Pancreas (tissue), 10 donors: ENCODE results near the gene COL6A1. TPM values are rescaled to one million over a fixed set of nuclear protein-coding genes. Genes with fewer than 3 reads are reported as not detected.
A peak's percentile ranks its signal among the peaks of the same experiment; 100 is the strongest.

Experiments
- ATAC-seq, 4 donors: fragments of 200-7000 bp; cut with Tn5 transposase; one replicate each; pipeline versions ENCODE4 v1.8.0 to v1.9.1; 2020; ENCODE audit warnings: mild to moderate bottlenecking in 4 of 4, moderate library complexity in 4 of 4
- DNase-seq, 6 donors: peaks; one replicate each; pipeline ENCODE4 v3.0.0-alpha.2; 2020
- FAIRE-seq: peaks from 2 replicates; lab custom pipeline; 2012; peaks lifted over from hg19 to GRCh38; lab: Jason Lieb, UNC
- H3K27ac ChIP-seq, 4 donors: fragments of 200-600 bp; sonication (generic); 1 replicate in 3 of 4; 2 replicates in 1 of 4; pipeline versions ENCODE4 v1.5.0 to v1.8.0; 2020
- H3K27me3 ChIP-seq, 4 donors: fragments of 200-600 bp; one replicate each; pipeline ENCODE4 v1.8.0; 2021
- H3K36me3 ChIP-seq, 3 donors: fragments of 200-600 bp; sonication (generic) in 1 of 3; one replicate each; pipeline versions ENCODE4 v1.5.0 to v1.8.0; 2020 to 2021
- H3K4me1 ChIP-seq, 3 donors: fragments of 200-600 bp; one replicate each; pipeline ENCODE4 v1.8.0; 2021
- H3K4me3 ChIP-seq, 4 donors: fragments of 200-600 bp; sonication (generic) in 2 of 4; one replicate each; pipeline versions ENCODE4 v1.5.0 to v1.8.0; 2020 to 2021
- H3K9me3 ChIP-seq, 4 donors: fragments of 200-600 bp; one replicate each; pipeline ENCODE4 v1.8.0; 2021
- WGBS, 2 donors: extraction: QIAGEN DNeasy Blood & Tissue Kit; methylation state at CpG; one replicate each; pipeline ENCODE4 v1.1.7; 2013; 5-methylcytosine and 5-hydroxymethylcytosine counted together
- intact Hi-C, 3 donors: fragments of 100-400 bp; cut with DNase I; formaldehyde crosslinking; loops; one replicate each; pipeline versions ENCODE4 v1.11.1 to v1.14.2; 2022
- polyA plus RNA-seq, 2 donors: library from polyadenylated mRNA; stranded (reverse); fragments of 200-250 nt; gene quantifications; one replicate each; pipeline ENCODE4 v1.2.3, GENCODE V29; 2013
- total RNA-seq, 6 donors: library from RNA; stranded (reverse); fragmentation: NEBNext Ultra II Directional in 4 of 6; extraction: Animal tissue kit (Norgen Biotek cat#: 25700) in 4 of 6; gene quantifications; one replicate each; pipeline versions ENCODE4 v1.2.1 to v1.2.4, GENCODE V29; 2021 to 2023
- TF ChIP-seq, protein P1 (sequence below), 4 donors: fragments of 200-600 bp; sonication (generic) in 3 of 4; IDR thresholded peaks; one replicate each; pipeline versions ENCODE4 v1.5.0 to v1.8.0; 2021; ENCODE audit warnings: antibody characterized with exemption in 4 of 4
- donor health status: healthy with polysubstance abuse.
- donor health status: DM: no; HTN: no; CAD: no; lungs with moderate emphysema.
- donor health status: DM: no; HTN: no; CAD: no.
- donor health status: control.
- donor health status: control.
- donor health status: Bipolar disorder and iron deficiency.
- donor health status: DM: yes; HTN: yes; CAD: no.
- donor health status: DM: no; HTN: no; CAD: no.
- donor health status: DM: no; HTN: no; CAD: no.
- donor health status: DM: yes; HTN: yes; CAD: no.

Gene COL6A1
- total and polyA plus RNA-seq, 8 donors: 22.9 to 131 (median 61.2) TPM

DNA sequence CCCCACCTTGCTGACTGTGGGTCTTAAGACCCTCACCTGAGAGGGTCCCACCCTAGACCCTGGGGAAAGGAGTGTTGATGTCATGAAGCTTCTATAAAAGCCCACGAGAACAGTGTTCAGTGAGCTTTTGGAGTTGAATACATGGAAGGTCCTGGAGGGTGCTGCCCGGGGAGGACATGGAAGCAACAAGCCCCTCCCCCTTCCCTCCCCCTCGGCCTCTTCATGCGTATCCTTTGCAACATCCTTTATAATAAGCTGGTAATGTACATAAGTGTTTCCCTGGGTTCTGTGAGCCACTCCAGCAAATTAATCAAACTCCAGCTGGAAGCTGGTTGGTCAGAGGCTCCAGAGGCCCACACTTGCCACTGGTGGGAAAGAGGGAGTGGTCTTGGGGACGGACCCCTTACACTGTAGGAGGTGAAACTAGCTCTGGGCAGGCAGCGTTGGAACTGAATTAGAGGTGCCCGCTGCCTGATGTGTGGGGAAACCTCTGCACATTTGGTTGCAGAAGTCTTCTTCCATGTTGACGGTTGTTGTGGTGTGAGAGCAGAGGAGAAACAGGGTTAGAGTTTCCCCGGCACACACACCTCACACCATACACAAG is 14.7 kb upstream of the COL6A1 start:
- 54 to 57% methylated on average over 9 of the region's 9 CpGs for WGBS, 2 donors
- Histone ChIP-seq H3K36me3 (no peaks in the 10 kb centered on the region), H3K4me1 (no peaks in the 10 kb centered on the region), H3K4me3 (no peak overlapping the region), H3K9me3 (no peaks in the 10 kb centered on the region), H3K27me3 (no peaks in the 10 kb centered on the region), H3K27ac (no peak overlapping the region)
- DNase-seq (no peak), ATAC-seq (no peak), FAIRE-seq (no peak)
- TF ChIP-seq, protein P1, sequence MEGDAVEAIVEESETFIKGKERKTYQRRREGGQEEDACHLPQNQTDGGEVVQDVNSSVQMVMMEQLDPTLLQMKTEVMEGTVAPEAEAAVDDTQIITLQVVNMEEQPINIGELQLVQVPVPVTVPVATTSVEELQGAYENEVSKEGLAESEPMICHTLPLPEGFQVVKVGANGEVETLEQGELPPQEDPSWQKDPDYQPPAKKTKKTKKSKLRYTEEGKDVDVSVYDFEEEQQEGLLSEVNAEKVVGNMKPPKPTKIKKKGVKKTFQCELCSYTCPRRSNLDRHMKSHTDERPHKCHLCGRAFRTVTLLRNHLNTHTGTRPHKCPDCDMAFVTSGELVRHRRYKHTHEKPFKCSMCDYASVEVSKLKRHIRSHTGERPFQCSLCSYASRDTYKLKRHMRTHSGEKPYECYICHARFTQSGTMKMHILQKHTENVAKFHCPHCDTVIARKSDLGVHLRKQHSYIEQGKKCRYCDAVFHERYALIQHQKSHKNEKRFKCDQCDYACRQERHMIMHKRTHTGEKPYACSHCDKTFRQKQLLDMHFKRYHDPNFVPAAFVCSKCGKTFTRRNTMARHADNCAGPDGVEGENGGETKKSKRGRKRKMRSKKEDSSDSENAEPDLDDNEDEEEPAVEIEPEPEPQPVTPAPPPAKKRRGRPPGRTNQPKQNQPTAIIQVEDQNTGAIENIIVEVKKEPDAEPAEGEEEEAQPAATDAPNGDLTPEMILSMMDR (IDR thresholded peaks at IDR 0.05): no peak
- intact Hi-C loops: no loop called here

DNA sequence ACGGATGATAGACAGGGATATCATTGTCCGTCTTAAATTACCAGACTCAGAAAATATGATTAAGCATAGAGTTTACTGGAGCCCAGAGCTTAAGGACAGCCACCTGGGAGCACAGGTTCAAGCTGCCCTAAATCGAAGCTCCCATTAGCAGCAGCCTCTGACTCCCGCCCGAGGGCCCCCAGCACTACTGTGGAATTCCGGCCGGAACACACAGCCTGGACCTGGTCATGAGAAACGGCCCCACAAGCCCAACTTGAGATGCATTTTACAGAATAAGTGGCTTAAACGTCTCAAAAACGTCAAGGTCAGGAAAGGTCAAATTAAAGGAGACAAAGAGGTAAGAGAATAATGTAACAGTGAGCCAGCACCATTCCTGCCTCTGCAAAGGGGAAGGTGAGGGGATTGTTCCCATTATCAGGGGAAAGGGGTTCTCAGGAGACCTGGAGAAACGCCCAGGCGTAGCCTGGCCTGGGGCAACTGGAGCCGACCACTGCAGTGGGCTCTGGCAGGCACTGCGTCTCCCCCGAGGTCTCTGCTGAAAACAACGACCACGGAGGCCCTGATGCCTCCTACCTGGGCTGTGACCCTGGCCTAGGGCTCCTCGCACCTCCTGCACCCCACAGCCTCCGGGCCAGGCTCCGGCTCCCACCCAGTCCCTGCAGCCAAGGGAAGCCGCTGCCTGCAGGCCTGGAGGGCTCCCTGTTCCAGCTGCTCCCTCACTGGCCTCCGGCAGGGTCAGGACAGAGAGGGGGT is 11.5 kb upstream of the COL6A1 start:
- Histone ChIP-seq H3K4me1 (peaks cover 0 to 7% (median 0%) of the 10 kb centered on the region in 3 donors), H3K4me3 (no peak overlapping the region), H3K27me3 (peaks cover 0 to 4% (median 0%) of the 10 kb centered on the region in 4 donors), H3K9me3 (no peaks in the 10 kb centered on the region), H3K27ac (no peak overlapping the region), H3K36me3 (no peaks in the 10 kb centered on the region)
- FAIRE-seq (no peak), ATAC-seq (no peak), DNase-seq (no peak)
- intact Hi-C loops: loop anchor here in 1 of 3 donors (10.0 kb wide), 1 partner anchor 55 kb away; no protein-coding TSS in a partner anchor
- WGBS, 2 donors: 60 to 66% methylated on average over 22 of the region's 22 CpGs
- TF ChIP-seq, protein P1 (IDR thresholded peaks at IDR 0.05): no peak

DNA sequence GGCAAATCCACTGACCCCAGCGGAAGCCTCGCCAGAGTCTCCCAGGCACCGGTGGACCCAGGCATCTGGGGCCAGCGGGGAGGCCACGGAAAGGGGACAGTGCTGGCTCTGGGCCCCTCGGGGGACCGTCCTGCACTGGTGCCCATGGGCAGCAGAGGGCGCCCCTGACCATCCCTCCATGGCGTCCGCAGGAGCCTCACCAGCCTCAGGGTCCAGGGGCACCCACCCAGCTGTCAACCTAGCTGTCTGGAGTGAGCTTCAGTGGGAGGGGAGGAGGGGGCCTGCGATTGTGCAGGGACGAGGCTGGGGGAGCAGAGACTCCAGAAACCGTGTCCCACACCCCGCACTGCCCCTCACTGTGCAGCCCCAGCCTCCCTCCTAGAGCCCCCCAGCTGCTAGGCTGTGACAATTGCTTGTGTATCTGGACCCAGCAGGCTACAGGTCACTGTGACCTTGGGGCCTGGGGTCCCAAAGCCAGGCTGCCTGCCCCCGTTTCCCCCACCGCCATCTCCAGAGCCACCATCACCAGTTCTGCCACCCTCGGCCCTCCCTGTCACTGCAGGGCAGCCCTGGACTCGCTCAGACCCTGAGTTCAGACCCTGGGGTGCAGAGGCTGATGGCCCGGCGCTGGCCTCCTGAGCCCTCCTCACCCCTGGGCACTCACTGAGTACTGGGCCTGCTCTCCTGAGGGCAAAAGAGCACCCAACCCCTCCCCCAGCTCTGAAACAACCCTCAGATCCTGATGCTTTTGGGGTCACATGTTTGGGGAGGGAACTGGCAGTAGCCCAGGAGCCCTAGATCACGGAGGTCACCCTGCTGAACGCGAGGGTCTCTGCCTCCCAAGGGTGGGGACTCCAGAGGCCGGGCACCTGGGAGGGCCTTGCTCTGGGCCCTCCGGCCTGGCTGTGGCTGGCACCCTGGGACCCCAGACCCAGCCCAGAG is 10.6 kb upstream of the COL6A1 start:
- Histone ChIP-seq H3K4me1 (peaks cover 0 to 7% (median 0%) of the 10 kb centered on the region in 3 donors), H3K27ac (no peak overlapping the region), H3K36me3 (no peaks in the 10 kb centered on the region), H3K27me3 (peaks cover 0 to 4% (median 0%) of the 10 kb centered on the region in 4 donors), H3K9me3 (no peaks in the 10 kb centered on the region), H3K4me3 (no peak overlapping the region)
- intact Hi-C loops: loop anchor here in 1 of 3 donors (10.0 kb wide), 1 partner anchor 56 kb away; no protein-coding TSS in a partner anchor
- WGBS, 2 donors: 33 to 36% methylated on average over 21 to 25 of the region's 25 CpGs
- FAIRE-seq (no peak), ATAC-seq (peak; percentile 56 to 66 (median 64)), DNase-seq (peak in 4 of 6 donors; percentile 49 to 85 (median 72))
- TF ChIP-seq, protein P1 (IDR thresholded peaks at IDR 0.05): peak; percentile 72 to 86 (median 82)

DNA sequence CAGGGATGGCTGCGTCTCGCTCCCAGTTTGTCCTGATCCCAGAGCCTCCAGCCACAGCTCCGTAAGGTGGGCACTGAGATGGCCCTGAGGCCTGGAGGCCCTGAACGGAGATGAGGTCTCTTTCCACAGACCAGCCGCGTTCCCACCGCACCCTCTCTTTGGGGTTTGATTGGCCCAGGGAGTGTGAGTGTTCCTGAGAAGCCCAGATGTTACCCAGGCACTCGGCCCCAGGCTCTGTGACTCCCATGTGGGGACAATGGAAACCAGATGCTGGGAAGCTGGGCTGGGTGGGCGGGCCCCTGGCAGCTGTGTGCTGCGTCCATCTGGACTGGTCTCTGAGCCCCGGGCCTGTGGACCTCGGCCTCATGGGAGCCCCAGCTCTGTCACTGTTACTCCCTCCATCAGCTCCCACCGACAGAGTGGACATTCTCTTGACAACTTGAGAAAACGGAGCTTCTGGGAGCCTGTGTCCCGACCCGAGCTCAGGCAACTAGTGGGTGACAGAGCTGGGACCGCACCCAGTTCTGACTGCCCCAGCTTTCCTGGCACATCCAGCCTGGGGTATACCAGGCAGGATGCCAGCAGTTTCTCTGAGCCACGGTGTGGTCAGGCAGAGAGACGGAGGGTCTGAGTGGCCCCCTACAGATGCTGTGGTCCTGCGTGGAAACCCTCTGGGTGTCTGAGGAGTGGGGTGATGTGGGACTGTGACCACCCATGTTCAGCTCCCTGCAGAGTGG is 9.8 kb upstream of the COL6A1 start:
- no peak for FAIRE-seq

More for the DNA sequence above, 9.8 kb upstream of the COL6A1 start:
- DNase-seq: peak in 1 of 6 donors; percentile 40
- peaks cover 0 to 4% (median 0%) of the 10 kb centered on the region in 4 donors for H3K27me3 ChIP-seq
- peaks cover 0 to 7% (median 0%) of the 10 kb centered on the region in 3 donors for H3K4me1 ChIP-seq
- 73 to 74% methylated on average over 20 of the region's 20 CpGs for WGBS, 2 donors
- H3K9me3 ChIP-seq: no peaks in the 10 kb centered on the region
- no peaks in the 10 kb centered on the region for H3K36me3 ChIP-seq
- no peak overlapping the region for H3K4me3 ChIP-seq
- no peak for ATAC-seq
- intact Hi-C loops: loop anchor here in 1 of 3 donors (10.0 kb wide), 1 partner anchor 57 kb away; no protein-coding TSS in a partner anchor
- TF ChIP-seq, protein P1 (IDR thresholded peaks at IDR 0.05): no peak
- H3K27ac ChIP-seq: peak overlapping the region in 1 of 4 donors; percentile 66
